Epithelial cell of proximal tubule (primary cell): Measurements from ENCODE around the gene FAM210B. TPM values are rescaled to one million over a fixed set of nuclear protein-coding genes. Genes with fewer than 3 reads are reported as not detected.
"Not testable (repeated sequence)": the region's sequence is repeated elsewhere in the genome, so short reads cannot be mapped to it uniquely, and the experiment has no call there.

Experiments
- DNase-seq: peaks from one replicate; pipeline ENCODE4 v3.0.0-alpha.2; 2011; ENCODE audit warnings: low read depth
- H3K4me3 ChIP-seq: 2 replicates; pipeline ENCODE4 v1.5.1; 2011; ENCODE audit warnings: low read depth, mild to moderate bottlenecking, low read length
- CTCF ChIP-seq: conservative IDR thresholded peaks from 2 replicates; pipeline ENCODE4 v1.5.1; 2012; ENCODE audit warnings: low read depth, mild to moderate bottlenecking, low read length
- total RNA-seq: library from RNA; depleted of rRNA; stranded (reverse); fragments of >200 nt; gene quantifications from 2 replicates; pipeline ENCODE4 v1.2.3, GENCODE V29; 2015

Gene FAM210B
- total RNA-seq, 1 donor from 2014 or later, result 27.1 TPM

GRCh38 chr20:56400001-56400640 lies 41.3 kb downstream of the FAM210B start:
- no peak for DNase-seq
- peak; percentile 93 for TF ChIP-seq CTCF
- no peak overlapping the region for H3K4me3 ChIP-seq

GRCh38 chr20:56403465-56403864 lies 44.7 kb downstream of the FAM210B start:
- TF ChIP-seq CTCF, result no peak
- H3K4me3 ChIP-seq, result no peak overlapping the region
- DNase-seq, result no peak

- DNase-seq, H3K4me3 ChIP-seq: not testable (repeated sequence)
Observed at GRCh38 chr20:56405356-56405755, 46.6 kb downstream of the FAM210B start.

- H3K4me3 ChIP-seq, result no peak overlapping the region
- DNase-seq, result no peak
- no peak for TF ChIP-seq CTCF
Observed at GRCh38 chr20:56406910-56407309, 48.1 kb downstream of the FAM210B start.

- no peak overlapping the region for H3K4me3 ChIP-seq
- no peak for TF ChIP-seq CTCF
- DNase-seq, result no peak
Observed at GRCh38 chr20:56409521-56409920, 50.7 kb downstream of the FAM210B start.

- H3K4me3 ChIP-seq, result no peak overlapping the region
- no peak for DNase-seq
- no peak for TF ChIP-seq CTCF
Observed at GRCh38 chr20:56409956-56410355, 51.2 kb downstream of the FAM210B start.

- not testable (repeated sequence) for H3K4me3 ChIP-seq, DNase-seq
Observed at GRCh38 chr20:56411287-56411686, 52.5 kb downstream of the FAM210B start.

GRCh38 chr20:56411759-56412472 lies 53.1 kb downstream of the FAM210B start, which contains the start of gene CASS4:
CASS4 (plus strand) TSS chr20:56412260; CDS start chr20:56412459, 199 bp downstream.
- no peak for TF ChIP-seq CTCF
- peak within 1 kb of the TSS; percentile 41 for H3K4me3 ChIP-seq
- no peak for DNase-seq
